ENCODE results near the gene RORB. TPM values are rescaled to one million over a fixed set of nuclear protein-coding genes. Genes with fewer than 3 reads are reported as not detected.

The RORB gene
- polyA plus RNA-seq, 4 donors = 0.14 to 0.25 (median 0.17) TPM

DNA sequence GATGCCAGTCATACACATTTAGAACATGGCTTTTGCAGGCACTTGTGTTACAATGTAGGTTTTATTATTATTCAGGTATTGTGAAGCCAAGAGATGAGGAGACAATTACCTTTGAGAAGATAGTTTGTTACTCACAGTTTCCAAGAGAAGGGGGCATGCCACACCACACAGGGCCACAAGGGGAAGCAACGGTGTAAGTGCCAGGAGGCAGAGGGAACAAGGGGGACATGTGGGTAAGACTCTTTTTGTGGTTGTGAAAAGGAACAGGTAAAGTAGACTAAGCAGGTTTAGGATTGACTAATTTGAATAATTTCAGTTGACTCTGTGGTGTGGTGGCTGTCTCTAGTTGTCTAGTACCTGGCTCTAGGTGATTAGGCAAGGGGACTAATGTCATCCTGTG, 199.4 kb downstream of the RORB start:
- no peak for DNase-seq (ENCODE audit: low read depth in 4 of 4, low spot score in 2 of 4)

DNA sequence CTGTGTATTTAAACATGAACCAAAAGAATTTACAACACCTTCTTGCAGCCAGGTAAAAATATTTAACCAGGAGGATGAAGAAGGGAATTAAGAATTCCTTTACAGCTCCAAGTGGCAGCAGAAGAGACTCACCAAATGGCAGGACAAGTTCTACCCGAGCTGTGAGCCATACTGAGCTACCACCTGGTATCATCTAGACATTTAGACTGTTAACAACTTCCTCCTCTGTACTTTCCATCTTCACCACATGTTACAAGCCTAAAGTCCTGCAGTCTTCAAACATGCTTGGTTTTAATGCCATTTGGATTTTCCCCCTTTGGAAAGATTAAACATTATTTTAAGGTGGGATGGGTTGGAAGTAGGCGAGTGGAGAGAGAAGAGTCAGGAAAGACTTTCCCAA, 200.4 kb downstream of the RORB start:
- DNase-seq (ENCODE audit: low read depth in 4 of 4, low spot score in 2 of 4) = no peak

DNA sequence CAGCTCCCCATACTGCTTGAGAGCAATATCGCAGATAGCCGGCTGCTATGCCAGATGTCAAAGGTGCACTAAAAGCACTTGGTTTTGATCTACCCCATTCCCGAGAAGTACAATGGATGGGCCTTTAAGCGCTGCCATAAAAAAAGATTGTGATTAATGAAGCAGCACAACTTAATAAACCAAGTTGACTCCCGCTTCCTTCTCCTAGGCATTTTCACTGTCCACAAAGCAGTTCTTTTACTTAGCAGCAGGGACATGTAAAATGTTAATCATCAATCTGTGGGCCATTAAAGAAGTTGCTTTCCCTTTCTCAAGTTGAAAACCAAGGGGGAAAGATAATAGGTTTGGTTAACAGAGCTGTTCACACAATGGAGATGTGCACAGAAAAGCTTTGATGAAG, 214.2 kb downstream of the RORB start:
- peak; percentile 28 to 60 (median 40) for DNase-seq (ENCODE audit: low read depth in 4 of 4, low spot score in 2 of 4)

DNA sequence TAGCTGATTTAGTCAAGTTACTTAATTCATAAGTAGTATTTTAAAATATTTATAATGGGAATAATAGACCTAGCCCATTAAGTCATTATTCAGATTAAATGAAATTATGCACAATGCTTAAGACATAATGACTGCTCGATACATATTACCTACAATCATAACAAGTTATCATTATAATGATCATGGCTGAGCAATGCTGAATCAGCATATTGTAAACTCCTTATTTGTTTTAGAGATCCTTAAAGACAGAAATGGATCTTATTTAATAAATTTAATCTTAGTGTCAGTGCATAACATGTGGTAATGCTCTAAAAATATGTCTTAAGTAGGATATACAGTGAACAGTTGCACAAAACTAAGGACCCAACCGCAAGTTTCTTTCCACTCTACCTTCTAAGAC, 221.6 kb downstream of the RORB start:
- no peak for DNase-seq (ENCODE audit: low read depth in 4 of 4, low spot score in 2 of 4)

DNA sequence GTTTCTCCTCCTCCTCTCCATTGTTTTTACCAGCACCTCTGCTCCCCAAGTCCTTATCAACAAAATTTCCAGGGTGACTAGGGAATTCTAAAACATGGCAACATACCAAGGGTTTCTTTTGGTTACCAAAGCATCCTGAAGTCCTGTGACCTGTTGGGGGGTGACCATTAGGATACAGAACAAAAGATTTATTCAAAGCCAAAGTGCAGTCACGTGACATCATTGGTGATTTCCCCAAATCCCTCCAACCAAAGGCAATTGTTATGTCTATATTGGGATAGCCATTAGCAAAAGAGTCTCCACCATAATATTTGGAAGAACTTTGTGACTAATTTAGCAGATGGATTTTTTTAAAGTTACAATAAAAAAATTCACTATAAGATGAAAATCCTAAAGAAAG, 222.2 kb downstream of the RORB start:
- no peak for DNase-seq (ENCODE audit: low read depth in 4 of 4, low spot score in 2 of 4)

DNA sequence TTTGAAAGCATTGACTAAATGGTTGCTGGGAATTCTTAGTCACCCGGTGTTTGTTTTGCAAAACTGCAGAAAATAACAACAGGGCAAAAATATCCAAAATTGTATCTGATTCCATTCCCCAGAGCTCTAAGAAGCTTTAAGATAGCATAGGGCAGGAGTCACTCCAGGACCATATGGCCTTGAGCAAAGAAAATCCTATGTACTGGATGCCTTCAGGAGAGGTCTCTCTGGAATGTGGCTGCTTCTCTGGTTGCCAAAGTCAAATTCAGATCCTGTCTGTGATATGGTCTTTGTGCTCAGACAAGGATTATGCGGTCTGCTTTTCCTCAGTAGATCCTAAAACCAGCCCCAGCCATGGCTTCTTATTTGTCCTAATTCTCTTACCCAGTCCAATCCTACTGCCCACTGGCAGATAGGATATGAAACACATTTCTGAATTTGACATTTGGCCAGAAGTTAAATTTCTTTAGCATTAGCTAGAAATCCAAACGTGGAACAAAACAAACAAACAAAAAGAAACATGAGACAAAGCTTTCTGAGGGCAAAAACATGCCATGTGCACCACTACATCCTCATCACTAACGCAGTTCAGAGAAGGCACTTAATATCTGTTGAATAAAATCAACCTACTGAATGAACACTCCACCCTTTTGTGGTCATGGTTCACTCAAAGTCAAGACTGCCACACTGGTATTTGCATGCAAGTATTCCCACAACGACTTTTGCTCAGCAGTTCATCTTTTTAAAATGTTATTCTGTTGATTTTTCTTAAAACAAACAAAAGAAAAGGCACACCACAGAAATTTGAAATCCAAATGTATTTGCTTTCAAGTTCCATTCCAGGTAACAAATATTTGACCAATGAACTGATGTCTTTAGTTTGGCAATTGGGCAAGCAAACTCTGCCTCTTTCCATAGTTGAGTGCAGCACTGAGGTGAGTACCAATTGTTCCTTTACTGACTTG, 224.8 kb downstream of the RORB start:
- DNase-seq (ENCODE audit: low read depth in 4 of 4, low spot score in 2 of 4) = no peak

DNA sequence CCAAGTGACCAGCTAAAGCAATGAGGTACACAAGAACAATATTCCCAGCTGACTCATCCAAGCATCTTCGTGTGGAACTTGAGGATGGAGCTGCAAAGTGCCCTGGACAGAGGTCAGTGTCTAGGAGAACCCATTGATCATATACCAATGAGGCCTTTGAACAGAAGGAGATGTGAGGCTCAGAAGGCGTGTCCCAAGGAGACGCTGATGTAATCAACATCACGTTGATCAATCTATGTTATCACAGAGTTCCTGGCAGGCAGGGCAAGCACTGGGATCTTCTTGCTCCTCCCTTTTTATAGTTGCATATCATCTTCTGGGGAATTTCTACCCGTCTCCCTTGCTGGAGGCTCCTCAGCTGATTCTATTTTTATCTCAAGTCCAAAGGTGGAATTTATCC, 227.2 kb downstream of the RORB start:
- DNase-seq (ENCODE audit: low read depth in 4 of 4, low spot score in 2 of 4) = no peak

DNA sequence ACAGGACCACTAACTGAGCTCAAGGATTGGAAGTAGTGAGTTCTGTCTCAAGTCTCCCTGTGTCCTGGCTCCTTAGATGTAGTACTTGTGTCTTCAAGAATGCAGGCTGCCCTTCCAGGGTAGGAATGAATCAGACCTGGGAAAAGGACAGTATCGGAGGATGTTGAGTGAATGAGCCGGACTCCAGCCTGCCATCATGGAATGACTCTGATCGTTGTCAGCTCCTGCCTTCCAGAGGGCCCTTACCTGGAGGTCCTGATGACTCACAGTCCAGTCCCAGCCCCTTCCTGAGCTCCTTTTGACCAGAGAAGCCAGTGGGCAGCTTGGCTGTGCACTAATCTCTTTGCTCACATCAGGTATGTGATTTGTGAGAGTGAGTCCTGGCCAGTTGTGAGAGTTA, 229.4 kb downstream of the RORB start:
- no peak for DNase-seq (ENCODE audit: low read depth in 4 of 4, low spot score in 2 of 4)

DNA sequence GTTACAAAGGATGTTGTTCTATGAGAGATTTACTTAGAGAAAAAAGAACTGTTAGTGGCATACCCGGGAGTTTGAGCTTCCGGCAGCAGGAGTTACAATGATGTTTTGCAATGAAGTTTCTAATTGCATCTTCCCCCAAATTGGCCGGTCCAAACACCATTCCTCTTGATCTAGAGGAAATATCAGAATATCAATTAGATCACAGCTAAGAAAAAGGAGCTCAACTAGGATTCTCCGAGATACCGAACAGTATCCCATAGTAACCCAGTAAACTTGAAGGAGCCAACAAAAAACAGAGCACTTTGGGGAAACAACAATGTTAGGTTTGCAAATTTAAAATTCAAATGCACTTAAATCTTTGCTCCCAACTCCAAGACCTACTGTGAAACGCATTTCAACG, 231.0 kb downstream of the RORB start:
- no peak for DNase-seq (ENCODE audit: low read depth in 4 of 4, low spot score in 2 of 4)

DNA sequence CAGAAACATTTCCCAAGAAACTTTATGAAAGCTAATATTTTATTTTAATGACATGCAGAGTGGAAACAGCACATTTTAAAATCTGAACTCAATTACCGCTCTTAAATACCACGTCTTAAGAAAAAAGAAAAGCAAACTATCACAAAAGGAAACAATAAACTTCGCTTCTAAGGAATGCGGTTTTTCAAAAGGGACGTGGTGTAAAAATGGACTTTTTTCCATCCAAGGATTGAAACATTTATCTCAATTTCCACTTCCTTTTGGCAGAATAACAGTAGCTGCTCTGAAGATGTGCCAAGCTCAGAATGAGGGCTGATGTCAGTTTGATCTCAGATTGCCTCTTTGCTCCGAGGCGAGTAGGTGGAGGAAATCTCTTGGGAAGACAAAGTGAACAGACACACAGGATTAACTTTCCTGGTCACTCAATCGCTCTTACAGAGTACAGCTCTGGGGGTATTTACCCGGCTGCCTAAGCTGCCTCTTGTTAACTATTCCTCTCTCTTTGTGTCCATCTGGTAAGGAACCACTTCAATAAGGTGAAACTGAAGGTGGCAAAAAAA, 232.1 kb downstream of the RORB start:
- DNase-seq (ENCODE audit: low read depth in 4 of 4, low spot score in 2 of 4) = no peak

DNA sequence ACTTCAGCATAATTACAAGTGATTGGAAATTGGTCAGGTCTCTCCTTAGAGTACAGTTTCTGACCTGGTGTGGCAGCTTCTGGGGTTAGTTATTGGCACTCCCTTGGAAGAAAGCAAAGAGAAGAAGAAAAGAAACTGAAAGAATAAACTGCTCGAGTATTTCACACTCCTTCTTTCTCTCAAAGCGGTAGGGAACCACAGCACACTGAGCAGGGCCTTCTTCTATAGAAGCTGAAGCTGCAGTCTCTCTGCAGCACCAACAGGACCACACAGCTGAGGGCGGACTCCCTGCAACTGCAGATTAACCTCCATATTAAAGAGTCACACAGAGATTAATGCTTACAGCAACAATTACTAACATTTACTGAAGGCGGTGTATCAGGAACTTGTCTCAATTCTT, 238.6 kb downstream of the RORB start:
- DNase-seq (ENCODE audit: low read depth in 4 of 4, low spot score in 2 of 4) = no peak

DNA sequence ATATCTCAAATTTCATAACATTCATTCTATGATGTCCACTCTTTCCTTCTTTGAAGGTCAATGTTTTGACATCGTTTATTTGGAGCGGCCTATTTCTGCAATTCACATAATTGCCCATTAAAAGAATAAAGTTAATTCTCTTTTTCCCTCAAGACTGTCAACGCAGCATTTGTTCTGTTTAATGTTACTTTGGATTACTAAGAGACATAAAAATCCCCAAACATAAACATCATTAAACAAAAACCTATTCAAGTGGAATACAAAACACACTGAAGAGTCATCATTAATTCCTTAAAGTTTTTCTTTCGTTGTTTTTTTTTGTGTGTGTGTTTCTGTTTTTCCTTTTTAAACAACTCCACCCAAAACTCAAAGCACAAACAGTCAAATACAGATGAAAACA, 239.5 kb downstream of the RORB start:
- DNase-seq (ENCODE audit: low read depth in 4 of 4, low spot score in 2 of 4) = no peak

DNA sequence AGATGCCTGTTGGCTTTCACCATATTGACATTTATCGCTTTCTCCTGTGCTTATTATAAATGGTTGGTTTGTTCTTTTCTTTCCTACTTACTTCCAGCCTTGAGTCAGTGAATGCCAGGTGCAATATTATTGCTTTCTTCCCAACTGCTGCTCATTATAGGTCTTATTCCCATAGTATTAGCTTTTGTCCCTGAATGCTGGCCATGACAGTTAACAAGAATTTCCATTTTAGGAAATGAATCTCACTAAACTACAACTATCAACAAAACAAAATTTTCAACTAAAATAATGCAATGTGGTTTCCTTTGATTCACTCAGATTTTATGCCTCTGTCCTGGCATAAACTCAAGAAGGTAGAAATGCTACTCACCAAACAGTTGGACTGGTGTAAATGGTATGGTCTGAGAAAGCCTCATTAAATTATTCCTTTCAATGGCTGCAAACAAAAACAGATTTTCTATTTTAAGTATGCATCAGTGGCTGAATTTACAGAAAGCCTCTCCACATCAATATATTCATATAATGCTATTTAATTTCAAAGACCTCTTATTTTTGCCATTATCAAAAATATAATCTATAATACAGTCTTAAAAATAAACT, 245.2 kb downstream of the RORB start:
- no peak for DNase-seq (ENCODE audit: low read depth in 4 of 4, low spot score in 2 of 4)

Measured in left renal cortex interstitium (tissue), 4 donors.